Measurements from ENCODE around the gene THRB.

DNA sequence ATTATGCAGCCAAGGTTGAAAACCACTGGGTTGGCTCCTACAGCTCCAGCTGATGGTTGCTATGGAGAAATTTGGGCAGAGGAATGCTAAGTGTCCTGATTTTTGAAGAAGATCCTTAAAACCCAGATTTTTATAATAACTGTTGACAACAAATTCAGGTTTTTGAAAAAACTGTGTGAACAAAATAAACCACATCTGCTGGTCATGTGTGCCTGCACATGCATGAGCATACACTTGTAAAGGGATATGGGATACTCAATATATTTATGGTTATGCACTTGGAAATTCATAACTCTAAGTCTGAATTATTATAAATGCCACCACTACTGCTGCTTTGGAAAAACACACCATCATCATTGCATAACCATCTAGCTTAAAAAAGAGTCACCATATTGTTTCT is 133.7 kb downstream of the THRB start:
- TF ChIP-seq CTCF (IDR thresholded peaks at IDR 0.05; ENCODE audit: extremely low read depth in 1 of 2, insufficient read depth in 1 of 2, low read depth in 1 of 2, low read length in 2 of 2) (no peak), GATA2 (IDR thresholded peaks at IDR 0.05; ENCODE audit: insufficient read depth, insufficient read length, low read depth, low read length) (no peak), POLR2A (IDR thresholded peaks at IDR 0.05; ENCODE audit: low read depth, low read length) (no peak), EZH2 (IDR thresholded peaks at IDR 0.05; ENCODE audit: borderline replicate concordance, low read depth, low read length, severe bottlenecking) (no peak), POLR2AphosphoS5 (IDR thresholded peaks at IDR 0.05; ENCODE audit: insufficient read depth, low read depth, low read length) (no peak), MYC (IDR thresholded peaks at IDR 0.05; ENCODE audit: low read depth, low read length) (no peak), JUN (IDR thresholded peaks at IDR 0.05; ENCODE audit: borderline replicate concordance, insufficient read depth, insufficient read length, low read depth) (no peak)
- TF ChIP-seq, protein P1, sequence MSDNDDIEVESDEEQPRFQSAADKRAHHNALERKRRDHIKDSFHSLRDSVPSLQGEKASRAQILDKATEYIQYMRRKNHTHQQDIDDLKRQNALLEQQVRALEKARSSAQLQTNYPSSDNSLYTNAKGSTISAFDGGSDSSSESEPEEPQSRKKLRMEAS (IDR thresholded peaks at IDR 0.05; ENCODE audit: insufficient read depth, insufficient read length) = no peak

All from endothelial cell of umbilical vein (primary cell).